ENCODE data around the gene COL7A1.

GRCh38 chr3:48567500-48567899, 27.6 kb downstream of the COL7A1 start:
- TF ChIP-seq POLR2A (IDR thresholded peaks at IDR 0.05): no peak
- no peak for TF ChIP-seq CTCF (IDR thresholded peaks at IDR 0.05)
